HG03066 (cell line): ENCODE data around the gene GABRR2.
"Not testable (repeated sequence)": the region's sequence is repeated elsewhere in the genome, so short reads cannot be mapped to it uniquely, and the experiment has no call there.

Experiments
- ATAC-seq: cut with Tn5 transposase; IDR thresholded peaks from one replicate; pipeline ENCODE4 v1.9.1; 2021; ENCODE audit warnings: low read depth; ENCODE audit not compliant: unreplicated experiment

The GABRR2 gene

DNA sequence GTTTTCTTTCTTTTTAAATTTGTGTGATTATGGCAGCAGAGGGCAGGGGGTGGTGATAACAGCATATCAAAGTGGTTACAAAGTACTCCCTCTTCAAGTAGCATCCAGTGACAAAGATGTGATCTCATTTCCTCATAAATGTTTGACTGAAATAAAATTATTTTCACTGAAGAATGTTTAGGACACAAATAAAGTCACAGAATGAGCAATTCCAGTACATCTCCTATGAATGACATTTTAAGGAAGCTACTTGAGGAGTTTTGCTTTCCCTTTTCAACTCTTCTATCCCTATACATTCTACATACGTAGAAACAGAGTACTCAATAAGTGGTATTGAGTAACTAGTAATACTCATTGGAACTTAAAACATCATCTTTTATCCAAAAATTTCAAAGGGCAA lies 13.9 kb upstream of the GABRR2 start:
- ATAC-seq, result no peak

- no peak for ATAC-seq
These were observed 9.2 kb upstream of the GABRR2 start for GRCh38 chr6:89324304-89324703.

DNA sequence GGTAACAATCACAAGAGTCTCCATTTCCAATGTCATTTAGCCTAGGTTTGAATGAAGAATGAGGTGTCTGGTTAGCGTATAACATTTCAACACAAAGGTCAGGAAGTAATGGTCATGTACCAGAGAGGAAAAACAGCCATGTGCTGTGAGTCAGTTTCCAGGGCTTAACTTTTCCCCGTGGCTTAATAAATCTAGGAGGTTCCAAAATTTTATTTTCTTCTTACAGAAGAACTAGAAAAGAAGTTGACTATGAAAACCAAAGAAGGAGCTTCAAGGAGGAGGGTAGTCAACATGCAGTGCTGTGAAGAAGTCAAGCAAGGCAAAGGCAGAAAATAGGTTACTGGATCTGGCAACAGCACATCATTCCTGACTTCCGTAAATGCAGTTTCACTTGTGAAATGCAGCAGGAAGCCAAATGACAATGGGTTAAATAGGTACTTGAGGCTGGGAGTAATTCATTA lies 8.4 kb upstream of the GABRR2 start:
- ATAC-seq, result no peak

GRCh38 chr6:89321131-89321970 lies 6.3 kb upstream of the GABRR2 start:
- no peak for ATAC-seq

DNA sequence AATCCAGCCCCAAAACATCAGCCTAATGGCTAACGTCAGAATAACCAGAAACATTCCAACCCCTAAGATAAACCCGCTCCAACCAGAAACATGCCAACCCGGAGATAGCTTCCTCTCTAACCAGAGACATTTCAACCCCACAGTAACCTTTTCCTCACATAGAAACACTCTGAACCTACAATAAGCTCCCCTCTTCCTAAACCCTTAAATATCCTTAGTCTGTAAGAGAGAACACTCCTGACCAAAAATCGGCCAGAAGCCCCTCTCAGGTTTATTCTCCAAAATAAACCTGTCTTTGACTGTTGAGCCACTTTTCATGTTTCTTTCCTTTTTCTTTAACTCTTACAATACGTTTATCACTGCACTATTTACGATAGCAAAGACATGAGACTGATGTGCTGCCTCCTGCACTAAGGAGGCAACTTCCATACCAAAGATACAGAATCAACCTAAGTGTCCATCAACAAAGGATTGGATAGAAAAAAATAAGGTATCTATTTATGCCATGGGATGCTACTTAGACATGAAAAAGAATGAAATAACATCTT lies 5.0 kb upstream of the GABRR2 start:
- ATAC-seq, result no peak

GRCh38 chr6:89317067-89317466 lies 2.0 kb upstream of the GABRR2 start:
- no peak for ATAC-seq

DNA sequence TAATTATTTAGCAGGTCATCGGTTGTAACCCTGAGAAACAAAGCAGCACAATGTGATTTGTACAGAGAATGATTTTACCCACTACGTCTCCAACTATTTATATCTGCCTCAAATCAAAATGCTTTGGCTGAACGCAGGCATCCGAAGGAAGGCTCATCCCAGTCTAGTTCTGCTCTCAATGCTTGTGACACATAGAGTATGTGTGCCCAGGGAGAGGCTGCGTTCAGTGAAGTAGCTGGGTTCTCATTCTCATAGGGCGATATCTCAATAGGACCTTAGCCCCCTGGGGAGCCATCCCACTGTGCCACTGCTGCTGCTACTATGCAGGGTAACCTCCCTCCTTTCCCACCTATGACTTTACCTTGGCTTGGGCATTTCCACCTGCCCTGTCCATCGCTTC lies 407 bp downstream of the GABRR2 start:
- no peak for ATAC-seq

- no peak for ATAC-seq
These were observed 2.1 kb downstream of the GABRR2 start for GRCh38 chr6:89313006-89313405.

GRCh38 chr6:89311853-89312531 lies 3.1 kb downstream of the GABRR2 start:
- ATAC-seq, result no peak

DNA sequence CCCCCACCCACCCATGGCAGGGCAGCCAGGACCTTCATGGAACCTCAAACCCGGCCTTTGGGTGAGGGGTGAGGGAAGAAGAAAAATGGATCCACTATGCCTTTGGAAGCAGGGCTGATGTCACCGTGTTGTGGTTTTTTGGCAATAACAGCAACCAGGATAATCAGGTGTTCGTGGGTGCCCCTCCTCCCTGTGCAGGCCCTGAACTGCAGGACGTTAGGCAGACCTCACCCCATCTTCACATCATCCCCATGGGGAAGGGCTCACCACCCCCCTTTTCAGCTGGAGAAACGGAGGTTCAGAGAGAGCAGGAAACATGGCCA lies 3.6 kb downstream of the GABRR2 start:
- ATAC-seq, result no peak

GRCh38 chr6:89310929-89311328 lies 4.2 kb downstream of the GABRR2 start:
- no peak for ATAC-seq

GRCh38 chr6:89308525-89309395 lies 6.3 kb downstream of the GABRR2 start:
- no peak for ATAC-seq

DNA sequence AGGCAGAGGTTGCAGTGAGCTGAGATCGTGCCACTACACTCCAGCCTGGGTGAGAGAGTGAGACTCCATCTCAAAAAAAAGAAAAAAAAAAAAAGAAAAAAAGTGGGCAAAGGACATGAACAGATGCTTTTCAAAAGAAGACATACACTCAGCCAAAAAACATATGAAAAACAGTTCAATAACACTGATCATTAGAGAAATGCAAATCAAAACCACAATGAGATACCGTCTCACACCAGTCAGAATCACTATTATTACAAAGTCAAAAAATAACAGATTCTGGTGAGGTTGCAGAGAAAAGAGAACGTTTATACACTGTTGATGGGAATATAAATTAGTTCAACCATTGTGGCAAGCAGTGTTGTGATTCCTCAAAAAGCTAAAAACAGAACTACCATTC lies 10.6 kb downstream of the GABRR2 start:
- ATAC-seq, result not testable (repeated sequence)

DNA sequence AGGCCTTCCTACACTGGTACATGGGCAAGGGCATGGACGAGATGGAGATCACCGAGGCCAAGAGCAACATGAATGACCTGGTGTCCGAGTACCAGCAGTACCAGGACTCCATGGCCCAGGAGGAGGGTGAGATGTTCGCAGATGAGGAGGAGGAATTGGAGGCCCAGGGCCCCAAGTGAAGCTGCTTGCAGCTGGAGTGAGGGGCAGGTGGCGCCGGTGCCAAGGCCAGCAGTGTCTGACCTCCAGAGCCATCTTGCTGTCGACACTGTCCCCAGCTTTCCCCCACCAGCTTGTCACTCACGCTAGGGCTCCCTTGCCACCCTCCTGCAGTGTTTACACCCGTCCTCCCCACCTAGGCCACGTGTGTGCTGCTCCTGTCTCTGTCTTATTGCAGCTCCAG lies 12.2 kb downstream of the GABRR2 start:
- no peak for ATAC-seq

DNA sequence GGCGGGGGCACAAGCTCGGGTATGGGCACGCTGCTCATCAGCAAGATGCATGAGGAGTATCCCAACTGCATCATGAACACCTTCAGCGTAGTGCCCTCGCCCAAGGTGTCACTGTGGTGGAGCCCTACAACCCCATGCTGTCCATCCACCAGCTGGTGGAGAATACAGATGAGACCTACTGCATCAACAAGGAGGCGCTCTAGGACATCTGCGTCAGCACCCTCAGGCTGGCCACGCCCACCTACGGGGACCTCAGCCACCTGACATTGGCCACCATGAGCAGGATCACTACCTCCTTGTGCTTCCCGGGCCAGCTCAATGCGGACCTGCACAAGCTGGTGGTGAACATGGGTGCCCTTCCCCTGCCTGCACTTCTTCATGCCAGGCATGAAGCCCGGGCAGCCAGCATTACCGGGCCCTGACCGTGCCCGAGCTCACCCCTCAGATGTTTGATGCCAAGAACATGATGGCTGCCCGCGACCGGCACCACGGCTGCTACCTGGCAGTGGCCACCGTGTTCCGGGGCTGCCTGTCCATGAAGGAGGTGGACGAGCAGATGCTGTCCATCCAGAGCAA lies 12.8 kb downstream of the GABRR2 start:
- ATAC-seq, result no peak

GRCh38 chr6:89301586-89302194 lies 13.4 kb downstream of the GABRR2 start:
- no peak for ATAC-seq

GRCh38 chr6:89299466-89299850 lies 15.6 kb downstream of the GABRR2 start:
- ATAC-seq, result no peak

DNA sequence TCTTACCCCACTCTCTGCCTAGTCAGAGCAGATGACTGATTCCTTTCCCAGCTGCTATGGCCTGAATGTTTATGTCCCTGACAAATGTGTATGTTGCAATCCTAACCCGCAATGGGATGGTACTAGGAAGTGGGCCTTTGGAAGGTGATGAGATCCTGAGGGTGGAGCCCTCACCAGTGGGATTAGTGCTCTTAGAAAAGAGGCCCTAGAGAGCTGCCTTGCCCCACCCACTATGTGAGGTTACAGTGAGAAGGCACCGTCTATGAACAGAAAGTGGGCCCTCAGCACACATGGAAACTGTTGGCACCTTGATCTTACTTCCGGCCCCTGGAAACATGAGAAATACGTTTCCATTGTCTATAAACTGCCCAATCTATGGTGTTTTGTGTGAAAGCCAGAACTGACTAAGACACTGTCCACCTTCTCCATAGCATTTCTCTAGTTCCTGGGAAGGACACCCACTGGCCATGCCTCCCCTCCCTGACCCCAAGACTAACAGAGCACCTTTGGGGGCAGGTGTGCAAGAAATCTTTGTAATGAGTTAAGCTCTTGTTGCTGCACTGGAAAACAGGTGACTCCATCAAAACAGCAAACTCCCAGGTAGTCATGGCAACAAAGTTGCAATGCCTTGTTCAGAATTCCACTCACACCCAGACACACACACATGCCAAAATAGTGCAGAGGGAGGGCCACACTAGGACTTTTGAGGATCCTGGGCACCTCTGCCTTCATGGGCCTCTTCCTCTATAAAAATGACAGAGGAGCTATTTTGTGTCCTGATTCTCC lies 16.2 kb downstream of the GABRR2 start:
- ATAC-seq, result no peak

- ATAC-seq, result peak; percentile 95
These were observed 17.3 kb downstream of the GABRR2 start for GRCh38 chr6:89297695-89298351.
